DND-41 (cell line): ENCODE measurements around the gene BRD1.

ENCODE experiments used
- ATAC-seq: fragments of 200-7000 bp; cut with Tn5 transposase; 3 replicates; pipeline ENCODE4 v1.9.1; 2021; ENCODE audit warnings: low read depth; ENCODE audit not compliant: insufficient read depth
- DNase-seq: peaks from one replicate; pipeline ENCODE4 v3.0.0-alpha.2; 2020
- H2AFZ ChIP-seq: 2 replicates; pipeline ENCODE4 v1.6.0; 2012; ENCODE audit warnings: low read depth, low read length
- H3K27ac ChIP-seq: 2 replicates; pipeline ENCODE4 v1.5.1; 2012; ENCODE audit warnings: low read length, inconsistent platforms
- H3K27me3 ChIP-seq: fragments of 200-600 bp; sonication (generic); 2 replicates; pipeline ENCODE4 v1.6.0; 2012; ENCODE audit warnings: low read length, mild to moderate bottlenecking, inconsistent platforms; ENCODE audit not compliant: insufficient read depth, poor library complexity
- H3K36me3 ChIP-seq: 2 replicates; pipeline ENCODE4 v1.5.1; 2012; ENCODE audit warnings: low read length, inconsistent platforms; ENCODE audit not compliant: insufficient read depth
- H3K4me1 ChIP-seq: 2 replicates; pipeline ENCODE4 v1.5.1; 2012; ENCODE audit warnings: mild to moderate bottlenecking, low read length; ENCODE audit not compliant: insufficient read depth
- H3K4me2 ChIP-seq: 2 replicates; pipeline ENCODE4 v1.6.0; 2012; ENCODE audit warnings: mild to moderate bottlenecking, moderate library complexity, low read length, inconsistent platforms; ENCODE audit not compliant: insufficient read depth
- H3K4me3 ChIP-seq, 2 experiments: fragments of 200-600 bp in 1 of 2; shearing (Covaris generic) in 1 of 2; 2 replicates each; pipeline ENCODE4 v1.5.1; 2012 to 2016; ENCODE audit warnings: inconsistent platforms in 2 of 2, low read length in 2 of 2, mild to moderate bottlenecking in 2 of 2, low read depth in 1 of 2, moderate library complexity in 1 of 2
- H3K79me2 ChIP-seq: 2 replicates; pipeline ENCODE4 v1.6.0; 2012; ENCODE audit warnings: low read length, inconsistent platforms; ENCODE audit not compliant: insufficient read depth
- H3K9ac ChIP-seq: 2 replicates; pipeline ENCODE4 v1.6.0; 2012; ENCODE audit warnings: low read depth, mild to moderate bottlenecking, inconsistent platforms, low read length, moderate library complexity
- H3K9me3 ChIP-seq: 2 replicates; pipeline ENCODE4 v1.5.1; 2012; ENCODE audit warnings: low read length, moderate library complexity, mild to moderate bottlenecking, inconsistent platforms; ENCODE audit not compliant: insufficient read depth, severe bottlenecking
- H4K20me1 ChIP-seq: 2 replicates; pipeline ENCODE4 v1.6.0; 2012; ENCODE audit warnings: low read length; ENCODE audit not compliant: insufficient read depth
- CTCF ChIP-seq: IDR thresholded peaks from 2 replicates; pipeline ENCODE4 v1.5.1; 2012; ENCODE audit warnings: borderline replicate concordance, low read length, moderate library complexity, mild to moderate bottlenecking; ENCODE audit not compliant: poor library complexity, severe bottlenecking; ENCODE audit errors: extremely low read depth
- EZH2 ChIP-seq: IDR thresholded peaks from 3 replicates; pipeline ENCODE4 v1.6.1; 2012; ENCODE audit warnings: borderline replicate concordance, low read depth, mild to moderate bottlenecking, moderate library complexity, low read length, inconsistent platforms; ENCODE audit not compliant: severe bottlenecking

BRD1 gene

GRCh38 chr22:49754696-49755630 lies 72.7 kb downstream of the BRD1 start:
- H3K4me2 ChIP-seq = no peak overlapping the region
- TF ChIP-seq EZH2 (no peak), CTCF (no peak)
- no peak overlapping the region for H2AFZ ChIP-seq
- no peak overlapping the region for H3K9ac ChIP-seq
- ATAC-seq = no peak
- no peaks in the 10 kb centered on the region for H3K79me2 ChIP-seq
- no peak overlapping the region for H3K27ac ChIP-seq
- H3K4me3 ChIP-seq = no peak overlapping the region
- no peaks in the 10 kb centered on the region for H3K36me3 ChIP-seq
- no peaks in the 10 kb centered on the region for H3K27me3 ChIP-seq
- H3K9me3 ChIP-seq = no peaks in the 10 kb centered on the region
- no peaks in the 10 kb centered on the region for H4K20me1 ChIP-seq
- no peaks in the 10 kb centered on the region for H3K4me1 ChIP-seq
- no peak for DNase-seq

- no peak overlapping the region for H3K9ac ChIP-seq
- H3K4me2 ChIP-seq = no peak overlapping the region
- TF ChIP-seq EZH2 = no peak
- TF ChIP-seq CTCF = no peak
- no peaks in the 10 kb centered on the region for H3K79me2 ChIP-seq
- DNase-seq (no peak), ATAC-seq (no peak)
- H3K27me3 ChIP-seq = no peaks in the 10 kb centered on the region
- H3K27ac ChIP-seq = no peak overlapping the region
- no peaks in the 10 kb centered on the region for H3K4me1 ChIP-seq
- H4K20me1 ChIP-seq = no peaks in the 10 kb centered on the region
- H2AFZ ChIP-seq = no peak overlapping the region
- no peak overlapping the region for H3K4me3 ChIP-seq
- no peaks in the 10 kb centered on the region for H3K9me3 ChIP-seq
- H3K36me3 ChIP-seq = no peaks in the 10 kb centered on the region
Measured at GRCh38 chr22:49753961-49754695, 73.5 kb downstream of the BRD1 start.

GRCh38 chr22:49753276-49753890 lies 74.3 kb downstream of the BRD1 start:
- Histone ChIP-seq H3K9me3 (no peaks in the 10 kb centered on the region), H3K27me3 (no peaks in the 10 kb centered on the region), H3K79me2 (no peaks in the 10 kb centered on the region), H4K20me1 (no peaks in the 10 kb centered on the region), H3K27ac (no peak overlapping the region), H3K4me2 (no peak overlapping the region), H2AFZ (no peak overlapping the region), H3K9ac (no peak overlapping the region), H3K4me1 (no peaks in the 10 kb centered on the region), H3K4me3 (no peak overlapping the region), H3K36me3 (no peaks in the 10 kb centered on the region)
- ATAC-seq (no peak), DNase-seq (no peak)
- TF ChIP-seq CTCF (no peak), EZH2 (no peak)
